ENCODE measurements around the gene GJA9. TPM values are rescaled to one million over a fixed set of nuclear protein-coding genes. Genes with fewer than 3 reads are reported as not detected.
A peak's percentile ranks its signal among the peaks of the same experiment; 100 is the strongest.
"Not testable (repeated sequence)": the region's sequence is repeated elsewhere in the genome, so short reads cannot be mapped to it uniquely, and the experiment has no call there.

The GJA9 gene
- total RNA-seq, 1 donor from 2014 or later, result not detected

DNA sequence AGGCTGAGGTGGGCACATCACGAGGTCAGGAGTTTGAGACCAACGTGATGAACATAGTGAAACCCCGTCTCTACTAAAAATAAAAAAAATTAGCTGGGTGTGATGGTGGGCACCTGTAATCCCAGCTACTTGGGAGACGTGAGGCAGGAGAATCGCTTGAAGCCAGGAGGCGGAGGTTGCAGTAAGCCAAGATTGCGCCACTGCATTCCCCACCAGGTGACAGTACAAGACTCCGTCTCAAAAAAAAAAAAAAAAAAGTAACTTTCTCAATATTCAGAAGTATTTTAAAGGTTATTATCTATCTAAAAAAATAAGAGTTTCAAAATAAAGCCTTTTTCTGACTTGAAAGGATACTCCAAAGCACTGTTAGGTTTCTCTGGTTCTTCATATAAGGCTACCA, 14.2 kb downstream of the GJA9 start:
- Mint-ChIP-seq H3K36me3 (ENCODE audit: low read depth) (peaks cover 24% of the 10 kb centered on the region), H3K27ac (no peak overlapping the region), H3K4me1 (ENCODE audit: low read depth) (peaks cover 17% of the 10 kb centered on the region), H3K9me3 (no peaks in the 10 kb centered on the region), H3K27me3 (ENCODE audit: insufficient read depth) (no peaks in the 10 kb centered on the region), H3K4me3 (no peak overlapping the region)
- DNase-seq (ENCODE audit: low spot score), result no peak
- intact Hi-C loops (cut with micrococcal nuclease), result no loop called here

DNA sequence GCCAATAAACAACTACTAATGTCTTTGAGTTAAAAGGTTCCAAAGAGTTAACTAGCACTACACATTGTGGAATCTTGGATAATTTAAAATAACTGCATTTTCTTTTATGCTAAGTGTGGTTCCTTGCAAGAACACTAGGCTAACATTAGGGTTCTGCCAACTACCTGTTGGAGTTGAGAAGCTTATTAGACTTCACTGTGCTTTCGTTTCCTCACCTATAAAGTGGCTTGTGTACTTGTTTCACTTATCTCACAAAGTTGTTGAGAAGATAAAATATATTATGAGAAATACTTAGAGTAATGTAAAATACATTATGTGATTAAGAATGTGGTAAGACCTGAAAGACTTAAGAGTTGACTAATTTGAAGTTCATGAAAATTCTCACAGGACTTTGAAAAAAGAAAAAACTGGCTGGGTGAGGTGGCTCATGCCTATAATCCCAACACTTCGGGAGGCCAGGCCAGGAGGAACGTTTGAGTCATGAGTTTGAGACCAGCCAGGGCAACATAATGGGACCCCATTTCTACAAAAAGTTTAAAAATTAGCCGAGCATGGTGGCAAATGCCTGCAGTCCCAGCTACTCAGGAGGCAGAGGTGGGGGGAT, 16.2 kb downstream of the GJA9 start:
- no peaks in the 10 kb centered on the region for H3K27me3 Mint-ChIP-seq (ENCODE audit: insufficient read depth)
- DNase-seq (ENCODE audit: low spot score), result no peak
- H3K36me3 Mint-ChIP-seq (ENCODE audit: low read depth), result peaks cover 23% of the 10 kb centered on the region
- intact Hi-C loops (cut with micrococcal nuclease), result no loop called here
- no peak overlapping the region for H3K27ac Mint-ChIP-seq
- no peaks in the 10 kb centered on the region for H3K9me3 Mint-ChIP-seq
- H3K4me1 Mint-ChIP-seq (ENCODE audit: low read depth), result peaks cover 15% of the 10 kb centered on the region
- H3K4me3 Mint-ChIP-seq, result no peak overlapping the region

DNA sequence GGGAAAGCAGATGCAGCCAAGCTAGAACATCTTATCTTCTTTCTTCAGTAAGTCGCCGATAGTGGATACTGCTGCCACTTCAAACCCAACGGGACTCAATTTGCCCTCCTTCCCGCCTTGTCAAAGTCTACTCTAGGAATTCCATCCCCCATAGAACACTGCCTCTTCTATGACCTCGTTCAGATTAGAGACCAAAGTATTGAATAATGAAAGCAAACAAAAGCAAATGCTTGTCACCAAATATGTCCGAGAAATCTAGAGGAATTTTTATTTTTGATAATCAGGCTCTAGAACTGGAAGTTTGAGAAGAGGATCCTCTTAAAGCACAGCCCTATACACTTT, 21.0 kb downstream of the GJA9 start:
- no peaks in the 10 kb centered on the region for H3K9me3 Mint-ChIP-seq
- no peak for DNase-seq (ENCODE audit: low spot score)
- peak overlapping the region; percentile 74 for H3K27ac Mint-ChIP-seq
- H3K4me1 Mint-ChIP-seq (ENCODE audit: low read depth), result peaks cover 37% of the 10 kb centered on the region
- no peaks in the 10 kb centered on the region for H3K27me3 Mint-ChIP-seq (ENCODE audit: insufficient read depth)
- intact Hi-C loops (cut with micrococcal nuclease), result no loop called here
- H3K4me3 Mint-ChIP-seq, result peak overlapping the region; percentile 89
- peaks cover 23% of the 10 kb centered on the region for H3K36me3 Mint-ChIP-seq (ENCODE audit: low read depth)

DNA sequence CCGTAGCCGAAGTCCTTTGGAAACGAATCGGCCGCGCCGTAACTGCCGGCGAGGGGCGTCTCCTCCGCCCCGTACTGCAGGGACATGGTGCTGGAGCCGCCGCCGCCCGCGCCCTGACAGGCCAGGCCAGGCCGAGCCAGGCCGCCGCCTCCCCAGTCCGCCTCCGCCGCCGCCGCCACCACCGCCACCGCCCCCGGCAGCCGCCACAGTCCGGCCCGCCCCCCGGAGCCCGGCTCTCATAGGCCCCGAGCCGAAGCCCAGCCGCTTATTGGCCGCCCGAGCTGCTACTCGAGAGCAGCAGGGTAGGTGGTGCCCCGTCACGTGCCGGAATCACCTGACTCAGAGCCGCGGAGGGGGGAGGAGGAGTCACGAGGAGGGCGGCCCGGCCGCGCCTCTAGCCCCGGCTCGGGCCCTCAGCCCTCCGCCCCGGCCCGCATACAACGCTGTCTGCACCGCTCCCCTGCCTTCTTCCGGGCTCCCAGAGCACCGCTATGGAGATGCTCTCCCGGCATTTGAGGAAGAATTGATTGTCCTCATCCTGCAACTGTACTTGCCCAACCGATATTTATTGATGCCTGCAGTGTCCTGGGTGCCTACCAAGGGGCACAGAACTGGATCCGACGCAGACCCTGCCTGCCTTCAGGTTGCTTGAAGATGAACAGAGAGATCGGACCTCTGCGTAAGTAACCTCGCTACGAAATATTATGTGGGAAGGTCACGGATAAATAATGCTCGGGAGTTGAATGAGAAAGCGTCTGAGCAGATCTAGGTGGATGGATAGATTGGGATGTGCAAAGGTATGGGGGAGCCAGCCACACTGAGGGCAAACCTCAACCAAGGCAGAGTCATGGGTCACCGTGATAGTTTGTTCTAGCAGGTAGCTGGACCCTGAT, 21.6 kb downstream of the GJA9 start, which contains the start of gene RRAGC:
RRAGC (minus strand) TSS at position 212 of the 893 bp plus-strand sequence; CDS start at position 86, 126 bp downstream.
- no peaks in the 10 kb centered on the region for H3K27me3 Mint-ChIP-seq (ENCODE audit: insufficient read depth)
- no peaks in the 10 kb centered on the region for H3K9me3 Mint-ChIP-seq
- H3K27ac Mint-ChIP-seq, result peak within 1 kb of the TSS; percentile 74
- peaks cover 41% of the 10 kb centered on the region for H3K4me1 Mint-ChIP-seq (ENCODE audit: low read depth)
- intact Hi-C loops (cut with micrococcal nuclease), result loop anchor here (1.0 to 5.0 kb wide), 6 partner anchors 13 to 828 kb away; partner anchors contain the start of genes MYCBP and NDUFS5
- H3K4me3 Mint-ChIP-seq, result peak within 1 kb of the TSS; percentile 89
- peaks cover 28% of the 10 kb centered on the region for H3K36me3 Mint-ChIP-seq (ENCODE audit: low read depth)
- DNase-seq (ENCODE audit: low spot score), result peak; percentile 98

DNA sequence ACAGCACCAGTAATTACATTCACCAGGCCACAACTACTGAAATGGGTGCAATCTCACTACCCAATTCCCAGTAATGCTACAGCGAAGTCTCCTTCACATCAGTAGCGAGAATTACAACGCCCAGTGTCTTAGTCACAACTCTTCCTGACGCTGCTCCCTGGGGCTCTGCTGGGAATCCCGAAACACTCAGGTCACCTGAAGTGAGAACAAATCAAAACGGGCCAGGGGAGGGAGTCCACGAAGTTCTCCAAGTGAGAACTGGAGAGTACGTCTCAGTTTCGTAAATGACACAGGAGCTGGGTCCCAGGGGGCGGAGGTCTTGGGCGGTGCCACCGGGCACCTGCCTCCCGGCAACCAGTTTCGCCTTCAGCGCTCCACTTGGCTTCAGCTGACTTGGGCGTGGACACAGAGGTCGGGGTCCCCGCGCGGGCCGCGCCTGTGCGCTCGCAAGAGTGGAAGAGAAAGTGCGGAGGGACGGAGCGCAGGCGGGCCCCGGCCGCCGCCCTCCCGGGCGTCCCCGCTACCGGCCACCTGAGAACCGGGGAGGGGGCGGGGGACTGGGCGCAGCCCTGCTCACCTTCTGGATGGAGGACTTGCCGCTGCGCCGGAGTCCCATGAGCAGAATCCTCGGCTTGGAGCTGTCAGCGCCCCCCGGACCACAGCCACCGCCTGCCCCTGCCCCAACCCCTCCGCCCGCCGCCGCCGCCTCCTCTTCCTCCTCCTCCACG, 22.4 kb downstream of the GJA9 start:
- peaks cover 28% of the 10 kb centered on the region for H3K36me3 Mint-ChIP-seq (ENCODE audit: low read depth)
- intact Hi-C loops (cut with micrococcal nuclease), result loop anchor here (1.0 to 5.0 kb wide), 6 partner anchors 14 to 827 kb away; partner anchors contain the start of genes MYCBP and NDUFS5

DNA sequence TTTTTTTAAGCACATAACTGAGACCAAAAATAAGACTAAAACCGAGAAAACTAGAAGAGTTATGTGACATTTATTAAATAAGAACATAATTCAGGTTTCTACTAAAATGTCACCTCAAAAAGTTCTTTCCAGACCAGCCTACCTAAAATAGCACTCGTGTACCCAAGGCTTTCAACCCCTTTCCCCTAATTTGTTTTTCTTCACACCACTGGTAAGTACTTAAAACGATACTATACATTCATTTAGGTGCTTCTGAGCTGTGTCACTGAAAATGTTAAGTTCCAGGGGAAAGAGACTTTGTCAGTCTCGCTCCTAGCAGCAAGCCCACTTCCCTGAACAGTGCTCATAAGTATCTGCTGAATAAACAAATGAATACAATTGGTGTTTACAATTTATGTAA, 28.6 kb downstream of the GJA9 start:
- Mint-ChIP-seq H3K4me3 (no peak overlapping the region), H3K4me1 (ENCODE audit: low read depth) (peaks cover 30% of the 10 kb centered on the region), H3K36me3 (ENCODE audit: low read depth) (peaks cover 40% of the 10 kb centered on the region), H3K27ac (peak overlapping the region; percentile 63), H3K9me3 (no peaks in the 10 kb centered on the region), H3K27me3 (ENCODE audit: insufficient read depth) (no peaks in the 10 kb centered on the region)
- no peak for DNase-seq (ENCODE audit: low spot score)
- intact Hi-C loops (cut with micrococcal nuclease), result no loop called here

More for the DNA sequence above, 22.4 kb downstream of the GJA9 start:
- peak; percentile 52 for DNase-seq (ENCODE audit: low spot score)
- Mint-ChIP-seq H3K9me3 (no peaks in the 10 kb centered on the region), H3K4me3 (peak overlapping the region; percentile 89), H3K27ac (peak overlapping the region; percentile 64), H3K27me3 (ENCODE audit: insufficient read depth) (no peaks in the 10 kb centered on the region), H3K4me1 (ENCODE audit: low read depth) (peaks cover 41% of the 10 kb centered on the region)

DNA sequence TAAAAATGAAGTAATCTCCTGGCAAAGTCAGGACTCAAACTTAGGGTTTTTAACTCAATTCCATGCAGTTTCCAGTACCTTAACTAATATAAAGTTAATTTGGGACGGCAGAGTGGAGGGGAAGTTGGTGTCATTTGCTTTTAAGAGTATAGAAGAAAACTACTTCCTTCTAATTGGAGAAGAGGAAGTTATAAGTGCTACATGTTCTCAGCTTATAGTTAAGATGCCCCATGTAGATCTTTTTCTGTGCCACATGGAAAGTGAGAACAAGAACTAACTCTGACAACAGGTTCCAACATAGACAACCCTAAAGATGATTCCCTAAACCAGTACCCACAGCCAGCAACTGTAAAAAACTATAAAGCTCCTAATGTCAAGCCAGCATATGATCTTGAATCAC, 33.3 kb downstream of the GJA9 start:
- H3K4me3 Mint-ChIP-seq, result no peak overlapping the region
- peak overlapping the region; percentile 55 for H3K27ac Mint-ChIP-seq
- no peak for DNase-seq (ENCODE audit: low spot score)
- H3K9me3 Mint-ChIP-seq, result no peaks in the 10 kb centered on the region
- intact Hi-C loops (cut with micrococcal nuclease), result no loop called here
- peaks cover 13% of the 10 kb centered on the region for H3K4me1 Mint-ChIP-seq (ENCODE audit: low read depth)
- peaks cover 49% of the 10 kb centered on the region for H3K36me3 Mint-ChIP-seq (ENCODE audit: low read depth)
- no peaks in the 10 kb centered on the region for H3K27me3 Mint-ChIP-seq (ENCODE audit: insufficient read depth)

DNA sequence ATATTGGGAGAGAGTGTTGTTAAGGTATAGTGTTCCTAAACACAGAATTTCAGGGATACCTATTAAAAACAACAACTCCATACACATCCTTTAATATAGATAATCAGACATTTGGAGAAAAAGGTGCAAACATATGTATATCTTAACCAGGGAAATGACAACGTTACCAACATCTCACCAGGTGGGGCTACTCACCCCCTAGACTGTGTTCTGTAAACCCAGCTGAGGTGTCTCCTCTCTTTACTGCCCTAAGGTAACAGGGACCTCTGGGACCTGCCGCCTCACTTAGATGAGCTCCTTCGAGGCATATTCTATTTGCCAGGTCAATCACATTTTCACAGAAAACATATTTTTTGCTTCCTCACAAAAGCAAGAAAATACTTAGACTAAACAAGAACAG, 35.2 kb downstream of the GJA9 start:
- H3K36me3 Mint-ChIP-seq (ENCODE audit: low read depth), result peaks cover 41% of the 10 kb centered on the region

DNA sequence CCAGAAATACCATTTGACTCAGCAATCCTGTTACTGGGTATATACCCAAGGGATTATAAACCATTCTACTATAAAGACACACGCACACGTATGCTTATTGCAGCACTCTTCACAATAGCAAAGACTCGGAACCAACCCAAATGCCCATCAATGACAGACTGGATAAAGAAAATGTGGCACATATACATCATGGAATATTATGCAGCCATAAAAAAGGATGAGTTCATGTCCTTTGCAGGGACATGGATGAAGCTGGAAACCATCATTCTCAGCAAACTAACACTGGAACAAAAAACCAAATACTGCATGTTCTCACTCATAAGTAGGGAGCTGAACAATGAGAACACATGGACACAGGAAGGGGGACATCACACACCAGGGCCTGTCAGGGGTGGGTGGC, 36.3 kb downstream of the GJA9 start:
- peaks cover 34% of the 10 kb centered on the region for H3K36me3 Mint-ChIP-seq (ENCODE audit: low read depth)
- H3K27me3 Mint-ChIP-seq (ENCODE audit: insufficient read depth); H3K4me1 Mint-ChIP-seq (ENCODE audit: low read depth); H3K9me3 Mint-ChIP-seq; DNase-seq (ENCODE audit: low spot score); H3K4me3 Mint-ChIP-seq; intact Hi-C loops (cut with micrococcal nuclease); H3K27ac Mint-ChIP-seq: not testable (repeated sequence)

More for the DNA sequence above, 35.2 kb downstream of the GJA9 start:
- Mint-ChIP-seq H3K4me1 (ENCODE audit: low read depth) (peaks cover under 1% of the 10 kb centered on the region), H3K9me3 (no peaks in the 10 kb centered on the region), H3K27ac (no peak overlapping the region), H3K27me3 (ENCODE audit: insufficient read depth) (no peaks in the 10 kb centered on the region), H3K4me3 (no peak overlapping the region)
- no peak for DNase-seq (ENCODE audit: low spot score)
- intact Hi-C loops (cut with micrococcal nuclease), result no loop called here

DNA sequence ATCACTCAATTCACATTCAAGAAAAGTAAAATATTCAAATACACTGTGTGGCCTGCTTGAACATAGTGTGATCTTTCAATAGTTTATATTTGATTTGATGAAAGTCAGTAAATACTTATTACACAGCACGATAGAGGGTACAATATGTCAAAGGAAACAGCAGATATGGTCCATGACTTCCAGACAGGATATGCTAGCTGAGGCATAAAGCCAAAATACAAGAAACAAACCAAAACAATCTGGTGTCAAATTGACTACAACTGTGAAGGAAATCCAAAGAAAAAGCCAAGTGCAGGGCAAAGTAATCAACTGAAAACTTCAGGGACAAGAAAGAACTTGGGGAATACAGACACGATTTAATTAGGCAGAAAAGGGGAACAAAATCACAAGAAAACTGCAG, 41.1 kb downstream of the GJA9 start:
- intact Hi-C loops (cut with micrococcal nuclease), result no loop called here

DNA sequence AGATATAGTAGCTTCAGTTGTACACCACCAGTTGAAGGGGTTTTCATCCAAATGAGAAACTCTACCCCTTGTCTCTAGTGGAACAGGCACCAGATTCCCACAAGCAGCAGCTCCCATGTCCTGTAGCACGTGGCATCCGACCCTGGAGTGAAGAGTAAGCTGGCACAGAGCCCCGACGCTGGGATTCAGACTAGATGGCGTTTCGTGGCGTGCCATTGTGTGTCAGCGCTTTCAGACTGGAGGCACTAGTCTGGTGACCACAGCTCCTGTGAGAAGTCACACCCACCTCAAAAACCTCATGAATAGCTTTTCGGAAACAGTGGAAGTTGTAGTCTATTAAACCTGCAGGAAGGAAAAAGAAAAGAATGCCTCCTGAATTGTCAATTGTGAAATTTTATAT, 42.0 kb downstream of the GJA9 start:
- intact Hi-C loops (cut with micrococcal nuclease), result loop anchor here (10.0 kb wide), 2 partner anchors 255 to 1385 kb away; no protein-coding TSS in a partner anchor
- H3K27ac Mint-ChIP-seq, result no peak overlapping the region
- peaks cover 7% of the 10 kb centered on the region for H3K4me1 Mint-ChIP-seq (ENCODE audit: low read depth)
- H3K36me3 Mint-ChIP-seq (ENCODE audit: low read depth), result peaks cover 19% of the 10 kb centered on the region
- no peaks in the 10 kb centered on the region for H3K9me3 Mint-ChIP-seq
- peaks cover 4% of the 10 kb centered on the region for H3K27me3 Mint-ChIP-seq (ENCODE audit: insufficient read depth)
- no peak for DNase-seq (ENCODE audit: low spot score)
- no peak overlapping the region for H3K4me3 Mint-ChIP-seq

More for the DNA sequence above, 41.1 kb downstream of the GJA9 start:
- peaks cover 3% of the 10 kb centered on the region for H3K4me1 Mint-ChIP-seq (ENCODE audit: low read depth)
- no peaks in the 10 kb centered on the region for H3K9me3 Mint-ChIP-seq
- H3K27me3 Mint-ChIP-seq (ENCODE audit: insufficient read depth), result peaks cover under 1% of the 10 kb centered on the region
- H3K4me3 Mint-ChIP-seq, result no peak overlapping the region
- H3K36me3 Mint-ChIP-seq (ENCODE audit: low read depth), result peaks cover 27% of the 10 kb centered on the region
- no peak overlapping the region for H3K27ac Mint-ChIP-seq
- no peak for DNase-seq (ENCODE audit: low spot score)

DNA sequence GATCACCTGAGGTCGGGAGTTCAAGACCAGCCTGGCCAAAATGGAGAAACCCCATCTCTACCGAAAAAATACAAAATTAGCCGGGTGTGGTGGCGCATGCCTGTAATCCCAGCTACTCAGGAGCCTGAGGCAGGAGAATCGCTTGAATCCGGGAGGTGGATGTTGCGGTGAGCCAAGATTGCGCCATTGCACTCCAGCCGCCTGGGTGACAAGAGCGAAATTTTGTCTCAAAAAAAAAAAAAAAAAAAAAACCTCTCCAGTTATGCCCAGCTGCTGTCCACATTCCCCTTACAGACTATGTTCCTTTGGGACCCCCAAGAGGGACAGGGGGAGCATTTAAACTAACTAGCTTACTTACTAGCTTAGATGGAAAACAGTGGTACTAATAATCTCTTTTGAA, 45.1 kb downstream of the GJA9 start:
- not testable (repeated sequence) for H3K4me3 Mint-ChIP-seq

More for the DNA sequence above, 45.1 kb downstream of the GJA9 start:
- not testable (repeated sequence) for H3K36me3 Mint-ChIP-seq (ENCODE audit: low read depth); H3K27ac Mint-ChIP-seq; DNase-seq (ENCODE audit: low spot score); H3K9me3 Mint-ChIP-seq; H3K27me3 Mint-ChIP-seq (ENCODE audit: insufficient read depth); H3K4me1 Mint-ChIP-seq (ENCODE audit: low read depth)
- intact Hi-C loops (cut with micrococcal nuclease), result loop anchor here (10.0 kb wide), 2 partner anchors 252 to 1382 kb away; no protein-coding TSS in a partner anchor
